H9 (cell line): ENCODE measurements around the gene GDF15. TPM values are rescaled to one million over a fixed set of nuclear protein-coding genes. Genes with fewer than 3 reads are reported as not detected.
A peak's percentile ranks its signal among the peaks of the same experiment; 100 is the strongest.

Experiments used
- DNase-seq: peaks from one replicate; pipeline ENCODE4 v3.0.0-alpha.2; 2017
- H2AFZ ChIP-seq: one replicate; pipeline ENCODE4 v1.6.1; 2013; ENCODE audit warnings: mild to moderate bottlenecking, low read length, control low read depth, moderate library complexity
- H2AK5ac ChIP-seq: 2 replicates; pipeline ENCODE4 v1.6.1; 2013; ENCODE audit warnings: low read length, control low read depth, mixed read lengths; ENCODE audit not compliant: insufficient read length
- H2BK120ac ChIP-seq: one replicate; pipeline ENCODE4 v1.6.1; 2013; ENCODE audit warnings: low read depth, mild to moderate bottlenecking, low read length, control low read depth, inconsistent platforms; ENCODE audit not compliant: poor library complexity, severe bottlenecking
- H2BK12ac ChIP-seq: 2 replicates; pipeline ENCODE4 v1.6.1; 2013; ENCODE audit warnings: low read length, control low read depth, mixed read lengths, low read depth; ENCODE audit not compliant: insufficient read length
- H2BK15ac ChIP-seq: 2 replicates; pipeline ENCODE4 v1.6.1; 2013; ENCODE audit warnings: low read depth, low read length, control low read depth
- H2BK20ac ChIP-seq: one replicate; pipeline ENCODE4 v1.6.1; 2013; ENCODE audit warnings: low read depth, mild to moderate bottlenecking, low read length, control low read depth, inconsistent platforms; ENCODE audit not compliant: poor library complexity, severe bottlenecking
- H2BK5ac ChIP-seq: 2 replicates; pipeline ENCODE4 v1.6.1; 2013; ENCODE audit warnings: low read length, control low read depth, mixed read lengths; ENCODE audit not compliant: insufficient read length
- H3K14ac ChIP-seq: 2 replicates; pipeline ENCODE4 v1.6.1; 2013; ENCODE audit warnings: low read length, control low read depth; ENCODE audit not compliant: insufficient read depth
- H3K18ac ChIP-seq: 2 replicates; pipeline ENCODE4 v1.6.1; 2013; ENCODE audit warnings: low read depth, mild to moderate bottlenecking, mixed read lengths, low read length, control low read depth; ENCODE audit not compliant: insufficient read length
- H3K23ac ChIP-seq: 2 replicates; pipeline ENCODE4 v1.6.1; 2013; ENCODE audit warnings: low read length, control low read depth, mixed read lengths, low read depth; ENCODE audit not compliant: insufficient read length
- H3K23me2 ChIP-seq: 2 replicates; pipeline ENCODE4 v1.6.1; 2013; ENCODE audit warnings: low read depth, mild to moderate bottlenecking, mixed read lengths, low read length, control low read depth; ENCODE audit not compliant: insufficient read length, poor library complexity, severe bottlenecking
- H3K27ac ChIP-seq: 2 replicates; pipeline ENCODE4 v1.5.1; 2013; ENCODE audit warnings: low read length, control low read depth, mixed read lengths, low read depth; ENCODE audit not compliant: insufficient read length
- H3K27me3 ChIP-seq: 2 replicates; pipeline ENCODE4 v1.6.1; 2013; ENCODE audit warnings: low read length, control low read depth, inconsistent platforms; ENCODE audit not compliant: insufficient read depth
- H3K4ac ChIP-seq: 2 replicates; pipeline ENCODE4 v1.6.1; 2013; ENCODE audit warnings: low read depth, mild to moderate bottlenecking, control low read depth, inconsistent platforms, low read length, moderate library complexity
- H3K4me1 ChIP-seq: 2 replicates; pipeline ENCODE4 v1.6.1; 2013; ENCODE audit warnings: low read length, control low read depth, inconsistent platforms; ENCODE audit not compliant: insufficient read depth
- H3K4me2 ChIP-seq: 2 replicates; pipeline ENCODE4 v1.6.1; 2013; ENCODE audit warnings: low read length, control low read depth, mixed read lengths; ENCODE audit not compliant: insufficient read length, insufficient read depth
- H3K56ac ChIP-seq: 2 replicates; pipeline ENCODE4 v1.6.1; 2013; ENCODE audit warnings: low read depth, mild to moderate bottlenecking, mixed read lengths, low read length, control low read depth; ENCODE audit not compliant: insufficient read length
- H3K79me1 ChIP-seq: 2 replicates; pipeline ENCODE4 v1.6.1; 2013; ENCODE audit warnings: low read depth, mild to moderate bottlenecking, moderate library complexity, low read length, control low read depth, inconsistent platforms; ENCODE audit not compliant: insufficient read depth, poor library complexity, severe bottlenecking
- H3K79me2 ChIP-seq: 2 replicates; pipeline ENCODE4 v1.6.1; 2013; ENCODE audit warnings: low read length, control low read depth, inconsistent platforms; ENCODE audit not compliant: insufficient read depth
- H3K9ac ChIP-seq: 2 replicates; pipeline ENCODE4 v1.6.1; 2013; ENCODE audit warnings: low read length, control low read depth, mixed read lengths; ENCODE audit not compliant: insufficient read length; ENCODE audit errors: extremely low read depth
- H3K9me3 ChIP-seq: one replicate; pipeline ENCODE4 v1.6.1; 2013; ENCODE audit warnings: low read depth, low read length, inconsistent platforms; ENCODE audit not compliant: control insufficient read depth
- H3T11ph ChIP-seq: one replicate; pipeline ENCODE4 v1.6.1; 2013; ENCODE audit warnings: mild to moderate bottlenecking, low read length, control low read depth, inconsistent platforms
- H4K20me1 ChIP-seq: one replicate; pipeline ENCODE4 v1.6.1; 2013; ENCODE audit not compliant: control insufficient read depth, insufficient read length, insufficient read depth
- H4K5ac ChIP-seq: 2 replicates; pipeline ENCODE4 v1.6.1; 2013; ENCODE audit warnings: low read depth, mild to moderate bottlenecking, mixed read lengths, low read length, control low read depth; ENCODE audit not compliant: insufficient read length
- H4K8ac ChIP-seq: replicated peaks from 2 replicates; pipeline ENCODE4 v1.6.1; 2013; ENCODE audit warnings: low read length, control low read depth, mixed read lengths, low read depth; ENCODE audit not compliant: insufficient read length
- H4K91ac ChIP-seq: 2 replicates; pipeline ENCODE4 v1.6.1; 2013; ENCODE audit warnings: low read depth, mild to moderate bottlenecking, moderate library complexity, mixed read lengths, low read length, control low read depth; ENCODE audit not compliant: insufficient read length
- H3K27ac Mint-ChIP-seq, 3 experiments: 2 replicates in 2 of 3; 3 replicates in 1 of 3; pipeline ENCODE4 v1.8.0; 2020 to 2021; ENCODE audit warnings: mixed read lengths in 3 of 3, mild to moderate bottlenecking in 1 of 3, moderate library complexity in 1 of 3
- H3K27me3 Mint-ChIP-seq: 2 replicates; pipeline ENCODE4 v1.8.0; 2021; ENCODE audit warnings: low read depth, mild to moderate bottlenecking, moderate library complexity, mixed read lengths
- H3K36me3 Mint-ChIP-seq, 3 experiments: 2 replicates in 2 of 3; 3 replicates in 1 of 3; pipeline ENCODE4 v1.8.0; 2020 to 2021; ENCODE audit warnings: low read depth in 3 of 3, mixed read lengths in 3 of 3; ENCODE audit not compliant: insufficient read depth in 1 of 3
- H3K4me1 Mint-ChIP-seq, 2 experiments: 2 replicates each; pipeline ENCODE4 v1.8.0; 2020; ENCODE audit warnings: mixed read lengths in 2 of 2
- H3K4me3 Mint-ChIP-seq, 2 experiments: 2 replicates in 1 of 2; 3 replicates in 1 of 2; pipeline ENCODE4 v1.8.0; 2020 to 2021; ENCODE audit warnings: mild to moderate bottlenecking in 2 of 2, mixed read lengths in 2 of 2, moderate library complexity in 1 of 2
- H3K9me3 Mint-ChIP-seq, 2 experiments: 2 replicates in 1 of 2; 3 replicates in 1 of 2; pipeline ENCODE4 v1.8.0; 2020; ENCODE audit warnings: mild to moderate bottlenecking in 2 of 2, mixed read lengths in 2 of 2, moderate library complexity in 1 of 2
- CTCF ChIP-seq: fragments of 200-600 bp; sonication (generic); conservative IDR thresholded peaks from 3 replicates; pipeline ENCODE4 v1.8.0; 2021; ENCODE audit warnings: antibody characterized with exemption, mild to moderate bottlenecking
- WGBS: extraction: QIAGEN DNeasy Blood & Tissue Kit; methylation state at CpG from one replicate; pipeline ENCODE4 v1.1.7; 2013; ENCODE audit warnings: missing lambda C conversion rate, low lambda C conversion rate, mixed read lengths; ENCODE audit not compliant: insufficient read length; ENCODE audit errors: extremely low coverage; 5-methylcytosine and 5-hydroxymethylcytosine counted together
- total RNA-seq: library from RNA; stranded (reverse); gene quantifications from 2 replicates; pipeline ENCODE4 v1.2.1, GENCODE V29; 2021

Gene GDF15
- total RNA-seq, 1 experiment from 2014 or later, result 5.7 TPM

GRCh38 chr19:18391509-18392075 lies 5.6 kb downstream of the GDF15 start:
- no CpG with 5 or more reads among the region's 9 CpGs for WGBS

More at GRCh38 chr19:18391509-18392075, 5.6 kb downstream of the GDF15 start:
- Histone ChIP-seq H3K79me1 (no peaks in the 10 kb centered on the region), H3K79me2 (no peaks in the 10 kb centered on the region), H2BK15ac (no peak overlapping the region), H3K9ac (no peak overlapping the region), H3K9me3 (no peaks in the 10 kb centered on the region), H2BK20ac (no peak overlapping the region), H3K4me1 (no peaks in the 10 kb centered on the region), H3K23me2 (no peaks in the 10 kb centered on the region), H3K4ac (no peak overlapping the region), H3K18ac (no peak overlapping the region), H3K14ac (no peak overlapping the region), H4K91ac (no peak overlapping the region), H4K5ac (no peak overlapping the region), H4K8ac (no peak overlapping the region), H3K23ac (no peak overlapping the region), H2BK12ac (no peak overlapping the region), H2AK5ac (no peak overlapping the region), H3K27me3 (no peaks in the 10 kb centered on the region), H3K27ac (no peak overlapping the region), H2AFZ (no peak overlapping the region), H2BK5ac (no peak overlapping the region), H4K20me1 (no peaks in the 10 kb centered on the region), H3K4me2 (no peak overlapping the region), H2BK120ac (no peak overlapping the region), H3T11ph (no peak overlapping the region), H3K56ac (no peak overlapping the region)
- Mint-ChIP-seq H3K4me1 (peaks cover 2 to 3% of the 10 kb centered on the region in 2 experiments; a peak in 2 of 4 replicates), H3K9me3 (no peaks in the 10 kb centered on the region), H3K27me3 (peaks cover 38% of the 10 kb centered on the region), H3K36me3 (peaks cover 0 to 5% (median 5%) of the 10 kb centered on the region in 3 experiments; a peak in 1 of 7 replicates), H3K4me3 (no peak overlapping the region), H3K27ac (peak overlapping the region in 1 of 3 experiments; percentile 35; a peak in 1 of 7 replicates)
- no peak for DNase-seq
- no peak for TF ChIP-seq CTCF
